Ammon's horn (tissue), 1 donor: ENCODE data around the gene OPCML.

Experiments used
- DNase-seq: peaks from one replicate; pipeline ENCODE4 v3.0.0-alpha.2; 2016; ENCODE audit warnings: low spot score

The OPCML gene

GRCh38 chr11:132848336-132848735 lies 684.0 kb downstream of the OPCML start:
- no peak for DNase-seq

GRCh38 chr11:132846075-132846474 lies 686.2 kb downstream of the OPCML start:
- no peak for DNase-seq

DNA sequence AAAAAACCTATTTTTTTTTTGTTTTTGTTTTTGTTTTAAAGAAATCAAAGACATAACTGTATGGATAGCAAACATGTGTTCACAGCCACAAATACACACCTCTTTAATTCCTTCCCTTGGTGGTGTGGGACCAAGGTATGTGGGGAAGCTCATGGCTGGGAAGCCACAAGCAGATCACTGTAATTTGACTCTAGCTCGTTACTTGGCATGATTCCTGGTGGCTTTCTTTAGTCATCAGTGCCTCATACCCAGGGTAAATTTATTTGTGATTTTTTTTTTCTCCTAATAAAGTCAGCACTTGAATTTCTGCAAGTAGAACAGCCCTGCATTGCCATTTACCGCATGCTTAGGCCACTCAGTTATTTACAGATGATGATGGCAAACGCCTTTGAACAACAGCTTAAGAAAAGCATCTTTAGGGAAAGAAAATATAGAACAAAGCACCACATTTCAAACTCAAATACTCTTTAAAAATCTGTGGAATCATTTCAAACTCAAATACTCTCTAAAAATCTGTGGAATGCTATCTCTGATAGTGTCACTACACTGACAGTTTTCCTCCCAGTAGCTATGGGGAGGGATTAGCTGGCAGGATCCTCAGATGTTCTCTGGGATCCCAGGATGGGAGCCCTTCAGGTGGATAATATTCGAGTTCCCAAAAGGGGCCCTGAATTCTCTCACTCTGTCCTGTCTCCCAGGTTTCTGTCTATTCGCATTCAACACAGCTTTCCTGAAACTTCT lies 687.2 kb downstream of the OPCML start:
- no peak for DNase-seq

DNA sequence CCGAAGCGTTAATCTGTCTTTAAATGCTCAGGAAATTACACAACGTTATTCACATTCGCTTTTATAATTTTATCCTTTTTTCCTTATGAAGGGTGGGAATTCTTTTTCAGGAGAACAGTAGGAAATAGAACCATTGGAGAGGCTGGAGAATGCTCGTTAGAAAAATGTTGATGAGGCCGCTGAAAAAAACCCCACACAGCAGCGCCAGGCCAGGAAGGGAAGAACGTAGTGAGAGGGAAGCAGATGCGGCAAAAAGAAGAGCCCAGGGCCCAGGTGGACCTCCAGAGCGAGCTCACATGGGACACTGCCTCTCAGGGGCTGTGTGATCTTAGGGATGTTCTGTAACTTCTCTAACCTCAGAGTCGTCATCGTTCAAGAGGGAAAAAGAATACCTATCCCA lies 691.6 kb downstream of the OPCML start:
- no peak for DNase-seq

GRCh38 chr11:132840191-132840590 lies 692.1 kb downstream of the OPCML start:
- DNase-seq, result no peak

- peak; percentile 47 for DNase-seq
These were observed 692.9 kb downstream of the OPCML start for GRCh38 chr11:132839236-132839945.

GRCh38 chr11:132838627-132839026 lies 693.7 kb downstream of the OPCML start:
- DNase-seq, result peak; percentile 39

GRCh38 chr11:132831272-132831671 lies 701.0 kb downstream of the OPCML start:
- no peak for DNase-seq

GRCh38 chr11:132824642-132825041 lies 707.7 kb downstream of the OPCML start:
- DNase-seq, result no peak

DNA sequence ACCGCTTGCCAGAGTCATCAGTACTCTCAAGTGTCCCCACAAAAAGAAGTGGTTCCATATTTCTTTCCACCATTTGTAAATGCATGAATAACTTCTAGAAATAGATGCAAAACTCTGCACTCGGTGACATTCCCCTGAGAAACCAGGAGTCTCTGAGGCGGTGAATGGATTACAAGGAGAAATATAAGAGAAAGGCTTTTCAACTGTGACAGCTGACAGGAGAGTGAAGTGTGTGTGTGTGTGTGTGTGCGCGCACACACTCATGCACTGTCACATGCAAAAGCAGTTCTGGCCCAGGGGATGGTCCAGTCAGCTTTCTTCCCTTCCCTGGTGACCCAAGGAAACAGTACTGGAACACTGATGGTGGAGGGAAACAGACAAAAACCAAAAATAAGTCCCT lies 710.0 kb downstream of the OPCML start:
- DNase-seq, result no peak

DNA sequence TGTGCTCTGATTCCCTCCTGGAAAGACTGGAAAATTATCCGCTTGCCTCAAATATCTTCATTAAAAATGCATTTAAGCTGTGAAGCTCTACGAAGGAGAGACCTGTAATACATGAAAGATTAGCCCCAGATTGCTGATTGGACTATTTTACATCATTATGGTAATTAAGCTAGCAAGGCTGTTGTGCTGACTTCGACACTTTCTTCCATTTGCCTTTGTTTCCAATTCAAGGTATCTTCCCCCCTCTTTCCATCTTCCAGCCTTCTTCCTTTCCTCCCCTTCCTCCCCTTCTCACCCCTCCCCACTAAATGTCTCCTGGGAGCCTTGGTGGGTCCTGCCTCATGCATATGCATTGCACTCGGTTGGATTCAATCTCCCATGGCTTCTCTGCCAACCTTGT lies 710.8 kb downstream of the OPCML start:
- no peak for DNase-seq

DNA sequence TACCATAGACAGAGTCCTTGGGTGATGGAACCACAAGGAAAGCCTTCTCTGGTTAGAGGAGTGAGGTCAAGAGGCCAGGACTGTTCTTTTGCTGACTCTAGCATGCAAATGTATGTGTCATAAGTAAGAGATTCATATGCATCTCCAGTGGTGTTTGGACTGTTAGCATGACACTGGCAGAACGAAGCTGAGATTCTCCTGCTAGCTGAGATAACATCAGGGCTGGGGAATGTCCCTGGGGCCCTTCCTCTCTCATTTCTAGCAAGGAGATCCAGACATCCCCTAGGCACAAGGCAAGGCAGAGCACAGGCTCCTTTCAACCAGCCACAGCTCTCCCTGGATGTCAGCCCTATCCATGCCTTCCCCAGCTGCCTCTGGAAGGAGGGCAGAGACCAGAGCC lies 711.3 kb downstream of the OPCML start:
- no peak for DNase-seq

DNA sequence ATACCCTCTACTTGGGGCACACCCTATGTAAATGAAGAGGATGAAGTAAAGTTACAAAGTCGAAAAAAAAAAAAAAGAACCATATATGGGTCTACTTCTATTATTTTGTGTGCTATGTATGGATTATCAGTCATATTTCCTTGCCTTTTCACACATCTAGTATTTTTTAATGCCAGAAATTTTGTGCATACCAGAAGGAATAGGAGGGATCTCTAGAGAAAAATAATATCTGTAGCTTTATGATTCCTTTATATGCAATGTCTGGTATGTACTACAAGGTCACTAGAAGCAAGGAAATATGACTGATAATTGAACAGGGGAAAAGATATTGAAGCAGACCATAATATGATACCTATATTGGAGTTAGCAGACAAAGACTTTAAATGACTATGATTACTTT lies 713.4 kb downstream of the OPCML start:
- DNase-seq, result no peak

DNA sequence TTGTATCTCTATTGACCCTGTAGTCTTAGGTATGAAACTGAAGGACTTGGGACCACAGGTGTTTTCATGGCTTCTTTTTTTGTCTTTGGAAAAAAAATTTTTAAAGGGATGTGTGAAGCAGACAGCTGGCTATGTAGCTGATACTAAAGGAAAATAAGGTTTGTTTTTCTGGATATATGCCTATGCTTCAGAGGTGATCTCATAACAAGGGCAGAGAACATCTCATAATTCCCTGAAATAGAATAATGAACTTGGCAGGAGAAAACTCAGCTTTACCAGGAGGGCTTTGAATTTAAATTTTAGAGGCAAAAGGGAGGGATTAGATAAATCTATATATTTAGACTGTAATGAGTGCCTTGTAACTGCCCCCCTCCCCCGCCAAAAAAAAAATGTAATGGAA lies 714.9 kb downstream of the OPCML start:
- DNase-seq, result no peak

DNA sequence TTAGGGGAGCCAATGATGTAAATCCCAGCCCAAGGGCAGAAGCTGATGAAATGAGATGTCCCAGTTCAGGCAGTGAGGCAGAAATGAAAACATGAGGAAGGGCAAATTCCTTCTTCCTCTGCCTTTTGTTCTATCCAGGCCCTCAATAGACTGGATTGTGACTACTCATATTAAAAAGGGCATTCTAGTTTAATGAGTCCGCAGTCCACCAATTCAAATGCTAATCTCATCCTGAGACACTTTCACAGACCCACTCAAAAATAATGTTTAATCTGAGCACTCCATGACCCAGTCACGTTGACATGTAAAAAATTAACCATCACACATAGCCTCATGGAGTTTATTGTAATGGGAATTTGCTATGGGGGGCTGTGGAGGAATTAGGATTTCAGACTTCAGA lies 717.9 kb downstream of the OPCML start:
- DNase-seq, result no peak

- DNase-seq, result no peak
These were observed 720.7 kb downstream of the OPCML start for GRCh38 chr11:132811649-132812048.

- DNase-seq, result no peak
These were observed 723.2 kb downstream of the OPCML start for GRCh38 chr11:132809070-132809469.

DNA sequence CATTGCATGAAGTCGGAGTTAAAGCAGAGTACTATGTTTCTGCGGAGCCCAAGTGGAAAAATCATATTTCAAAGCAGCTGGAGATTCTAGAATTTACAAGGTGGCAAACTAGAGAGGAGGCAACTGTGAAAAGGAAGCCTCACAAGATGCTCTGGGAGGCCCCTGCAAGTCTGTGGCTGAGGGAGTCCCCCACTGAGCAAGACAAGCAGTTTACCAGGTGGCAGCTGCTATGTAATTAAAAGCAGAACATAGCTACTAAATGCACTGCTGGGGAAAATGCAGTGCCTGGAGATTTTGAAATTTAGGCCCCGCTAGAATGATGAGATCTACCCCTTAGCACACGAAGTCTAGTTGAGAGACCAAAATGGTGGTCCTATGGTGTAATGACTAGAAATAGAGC lies 728.0 kb downstream of the OPCML start:
- DNase-seq, result no peak

- DNase-seq, result no peak
These were observed 728.9 kb downstream of the OPCML start for GRCh38 chr11:132803436-132803835.

DNA sequence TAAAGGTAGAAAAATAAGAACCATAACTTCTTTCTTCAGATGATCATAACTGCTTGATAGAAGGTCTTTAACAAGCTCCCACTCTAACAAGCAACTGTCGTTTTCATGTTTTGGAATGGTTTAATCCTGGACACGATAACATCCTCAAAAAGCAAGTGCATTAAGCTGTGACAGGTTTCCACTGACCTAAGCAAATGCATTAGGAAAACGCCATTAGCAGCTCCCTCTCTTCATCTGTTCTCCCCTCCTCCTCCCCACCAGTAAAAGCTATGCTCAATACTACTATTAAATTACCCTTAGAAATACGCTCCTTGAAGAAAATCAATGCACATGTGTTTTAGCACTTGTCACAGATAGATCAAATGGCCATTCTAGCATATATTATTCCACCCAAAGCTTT lies 729.4 kb downstream of the OPCML start:
- no peak for DNase-seq

DNA sequence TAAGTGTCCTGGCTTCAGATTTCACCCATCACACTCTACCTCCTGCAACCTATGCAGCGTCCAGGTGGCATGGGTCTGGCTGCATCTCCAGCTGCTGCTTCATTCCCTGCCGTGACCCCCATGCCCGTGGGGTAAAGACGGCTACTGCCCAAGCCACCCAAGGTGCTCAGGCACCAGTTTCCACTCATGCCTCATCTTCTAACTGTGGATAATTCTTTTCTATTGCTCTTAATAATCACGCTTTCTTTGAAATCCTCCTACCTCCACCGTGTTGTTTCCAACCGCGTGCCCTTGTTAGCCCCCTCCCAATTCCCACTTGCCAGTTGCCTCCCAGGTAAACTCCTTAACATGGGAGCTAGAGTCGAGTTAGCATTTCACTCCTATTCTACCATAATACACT lies 738.5 kb downstream of the OPCML start:
- no peak for DNase-seq

- no peak for DNase-seq
These were observed 739.8 kb downstream of the OPCML start for GRCh38 chr11:132792341-132793140.

GRCh38 chr11:132790971-132791370 lies 741.3 kb downstream of the OPCML start:
- no peak for DNase-seq
